OCI-LY7 (cell line): ENCODE measurements around the gene ZNF141. TPM values are rescaled to one million over a fixed set of nuclear protein-coding genes. Genes with fewer than 3 reads are reported as not detected.

ENCODE experiments used
- BruUV-seq: library from RNA; stranded (reverse); fragments of 400-500 nt; replicated peaks from 2 replicates; lab custom pipeline; 2021; lab: Mats Ljungman, UMichigan
- CTCF ChIA-PET: fragments of 300-600 bp; sonication (Branson Sonifier 250); formaldehyde crosslinking; loops from one replicate; lab custom pipeline; 2022; ENCODE audit warnings: antibody characterized with exemption; ENCODE audit not compliant: unreplicated experiment; lab: Charles Lee
- POLR2A ChIA-PET: fragments of 300-600 bp; sonication (Branson Sonifier 250); formaldehyde crosslinking; loops from one replicate; lab custom pipeline; 2022; ENCODE audit warnings: antibody characterized with exemption; lab: Charles Lee
- DNase-seq: peaks from one replicate; pipeline ENCODE4 v3.0.0-alpha.2; 2015; ENCODE audit warnings: low spot score
- H2AFZ ChIP-seq: fragments of 200-600 bp; sonication (generic), shearing (Covaris generic); 2 replicates; pipeline ENCODE4 v1.6.1; 2014; ENCODE audit warnings: mild to moderate bottlenecking, antibody characterized with exemption, low read length, moderate library complexity
- H3K27ac ChIP-seq: fragments of 200-600 bp; sonication (generic); 2 replicates; pipeline ENCODE4 v1.5.1; 2014; ENCODE audit warnings: mixed run types, low read depth, mild to moderate bottlenecking, moderate library complexity, low read length, inconsistent platforms; ENCODE audit not compliant: poor library complexity, severe bottlenecking
- H3K36me3 ChIP-seq: fragments of 200-600 bp; sonication (generic); 2 replicates; pipeline ENCODE4 v1.6.1; 2014; ENCODE audit warnings: mild to moderate bottlenecking, antibody characterized with exemption, low read length, moderate library complexity, mixed read lengths; ENCODE audit not compliant: insufficient read depth
- H3K4me1 ChIP-seq: fragments of 200-600 bp; sonication (generic); 2 replicates; pipeline ENCODE4 v1.5.1; 2014; ENCODE audit warnings: mild to moderate bottlenecking, low read length; ENCODE audit not compliant: insufficient read depth, poor library complexity, severe bottlenecking
- H3K4me2 ChIP-seq: fragments of 200-600 bp; sonication (generic); 2 replicates; pipeline ENCODE4 v1.6.1; 2014; ENCODE audit warnings: mild to moderate bottlenecking, low read length
- H3K4me3 ChIP-seq: fragments of 200-600 bp; sonication (generic); 2 replicates; pipeline ENCODE4 v1.5.1; 2014; ENCODE audit warnings: mild to moderate bottlenecking, low read depth, low read length; ENCODE audit not compliant: poor library complexity, severe bottlenecking
- H3K79me2 ChIP-seq: fragments of 200-600 bp; sonication (generic); 2 replicates; pipeline ENCODE4 v1.6.1; 2016; ENCODE audit warnings: low read depth, mild to moderate bottlenecking, low read length, moderate library complexity, mixed read lengths; ENCODE audit not compliant: insufficient read depth
- H3K9me2 ChIP-seq: fragments of 200-600 bp; sonication (generic); 2 replicates; pipeline ENCODE4 v1.6.1; 2016; ENCODE audit warnings: mild to moderate bottlenecking, low read length, mixed read lengths; ENCODE audit not compliant: insufficient read depth
- H3K9me3 ChIP-seq: fragments of 200-600 bp; sonication (generic); 2 replicates; pipeline ENCODE4 v1.6.1; 2014; ENCODE audit warnings: mild to moderate bottlenecking, mixed run types, low read length, mixed read lengths
- H4K20me1 ChIP-seq: fragments of 200-600 bp; sonication (generic); 2 replicates; pipeline ENCODE4 v1.6.1; 2014; ENCODE audit warnings: mild to moderate bottlenecking, antibody characterized with exemption, low read length, moderate library complexity, mixed read lengths; ENCODE audit not compliant: insufficient read depth
- EZH2phosphoT487 ChIP-seq: fragments of 200-600 bp; sonication (generic); IDR thresholded peaks from 2 replicates; pipeline ENCODE4 v1.6.1; 2018; ENCODE audit warnings: low read depth, borderline replicate concordance, mild to moderate bottlenecking, mixed run types, antibody characterized with exemption, low read length, moderate library complexity, mixed read lengths
- intact Hi-C: fragments of 100-400 bp; cut with micrococcal nuclease; formaldehyde crosslinking; loops from one replicate; pipeline ENCODE4 v1.10.0; 2022; ENCODE audit not compliant: unreplicated experiment
- total RNA-seq, 2 experiments: library from RNA; depleted of rRNA in 1 of 2; stranded (reverse); fragments of >200 nt in 1 of 2; shearing (Covaris generic) in 1 of 2; gene quantifications; 2 replicates each; pipeline ENCODE4 v1.2.3, GENCODE V29; 2014 to 2022
- TF ChIP-seq, protein P1 (sequence below): fragments of 200-600 bp; sonication (generic); conservative IDR thresholded peaks from 2 replicates; pipeline ENCODE4 v1.5.1; 2014; ENCODE audit warnings: mild to moderate bottlenecking, antibody characterized with exemption, low read length, moderate library complexity, mixed read lengths

Gene ZNF141
- total RNA-seq, 2 experiments from 2014 or later: 19.8 to 27.9 TPM

DNA sequence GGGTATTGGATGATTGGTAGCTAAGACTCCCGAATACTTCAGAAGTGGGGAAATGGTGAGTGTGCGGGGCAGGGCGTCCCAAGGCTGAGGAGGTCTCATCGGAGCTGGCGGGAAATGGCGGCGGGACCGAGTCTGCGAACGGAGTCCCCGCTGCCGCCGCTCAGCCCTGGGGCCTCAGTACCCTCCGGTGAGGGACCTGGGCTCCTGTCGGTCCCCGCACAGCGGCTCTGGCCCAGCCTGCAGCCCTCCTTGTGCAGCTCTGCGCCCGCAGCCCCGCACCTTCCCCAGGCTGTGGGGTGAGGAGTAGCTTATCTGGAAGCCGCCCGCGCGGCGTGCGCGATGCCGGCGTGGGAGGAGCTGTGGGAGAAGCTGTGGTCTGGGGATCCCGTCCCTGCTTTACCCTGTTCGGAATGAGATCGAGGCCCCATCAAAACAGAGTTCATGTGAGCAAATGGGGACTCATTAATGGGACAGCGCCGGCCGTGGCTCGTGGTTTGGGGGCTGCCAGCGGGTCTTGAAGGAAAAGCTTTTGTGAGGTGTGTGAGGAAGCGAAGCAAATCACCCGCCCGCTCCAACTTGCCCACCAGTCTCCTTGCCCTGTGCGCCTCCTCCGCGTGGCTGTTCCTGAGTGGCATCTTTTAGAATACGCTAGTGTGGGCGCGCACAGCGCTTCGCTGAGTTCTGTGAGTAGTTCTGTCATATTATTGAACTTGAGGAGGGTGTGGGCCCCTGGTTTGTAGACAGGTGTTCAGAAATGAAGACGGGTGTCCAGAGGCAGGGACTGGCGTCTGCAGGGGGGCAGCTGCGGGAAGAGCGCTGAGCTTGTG, 531 bp downstream of the ZNF141 start:
- DNase-seq: no peak
- Histone ChIP-seq H2AFZ (peak overlapping the region; percentile 85; the same call in 1 of the 2 replicates), H4K20me1 (no peaks in the 10 kb centered on the region), H3K79me2 (peaks cover 47% of the 10 kb centered on the region; the same call in 1 of the 2 replicates), H3K27ac (no peak overlapping the region), H3K4me1 (peaks cover 4% of the 10 kb centered on the region), H3K4me3 (peak overlapping the region; percentile 89), H3K9me3 (peaks cover 25% of the 10 kb centered on the region; the same call in 1 of the 2 replicates), H3K36me3 (peaks cover 46% of the 10 kb centered on the region), H3K4me2 (peak overlapping the region; percentile 69), H3K9me2 (no peaks in the 10 kb centered on the region)
- no TSS peak for BruUV-seq
- POLR2A ChIA-PET: no interaction called here
- CTCF ChIA-PET: no interaction called here
- TF ChIP-seq, protein P1, sequence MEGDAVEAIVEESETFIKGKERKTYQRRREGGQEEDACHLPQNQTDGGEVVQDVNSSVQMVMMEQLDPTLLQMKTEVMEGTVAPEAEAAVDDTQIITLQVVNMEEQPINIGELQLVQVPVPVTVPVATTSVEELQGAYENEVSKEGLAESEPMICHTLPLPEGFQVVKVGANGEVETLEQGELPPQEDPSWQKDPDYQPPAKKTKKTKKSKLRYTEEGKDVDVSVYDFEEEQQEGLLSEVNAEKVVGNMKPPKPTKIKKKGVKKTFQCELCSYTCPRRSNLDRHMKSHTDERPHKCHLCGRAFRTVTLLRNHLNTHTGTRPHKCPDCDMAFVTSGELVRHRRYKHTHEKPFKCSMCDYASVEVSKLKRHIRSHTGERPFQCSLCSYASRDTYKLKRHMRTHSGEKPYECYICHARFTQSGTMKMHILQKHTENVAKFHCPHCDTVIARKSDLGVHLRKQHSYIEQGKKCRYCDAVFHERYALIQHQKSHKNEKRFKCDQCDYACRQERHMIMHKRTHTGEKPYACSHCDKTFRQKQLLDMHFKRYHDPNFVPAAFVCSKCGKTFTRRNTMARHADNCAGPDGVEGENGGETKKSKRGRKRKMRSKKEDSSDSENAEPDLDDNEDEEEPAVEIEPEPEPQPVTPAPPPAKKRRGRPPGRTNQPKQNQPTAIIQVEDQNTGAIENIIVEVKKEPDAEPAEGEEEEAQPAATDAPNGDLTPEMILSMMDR: no peak
- no peak for TF ChIP-seq EZH2phosphoT487
- intact Hi-C loops: no loop called here

DNA sequence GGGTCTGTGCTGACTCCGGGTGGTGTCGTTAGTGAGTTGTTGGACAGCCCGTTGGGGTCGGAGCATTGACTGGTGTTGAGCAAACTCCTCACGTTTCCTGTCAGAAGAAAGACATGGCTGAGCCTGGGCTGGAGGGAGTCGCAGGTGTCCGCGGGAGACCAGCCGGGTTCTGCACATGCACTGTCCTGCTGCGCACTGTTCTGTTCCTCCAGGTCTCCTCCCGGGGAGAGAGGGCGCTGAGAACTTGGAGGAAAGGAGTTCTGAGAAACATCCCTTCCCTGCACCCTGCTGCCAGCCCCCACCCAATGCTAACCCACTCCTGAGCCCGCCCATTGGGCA, 1.1 kb downstream of the ZNF141 start:
- ChIA-PET POLR2A (no interaction called here), CTCF (no interaction called here)
- Histone ChIP-seq H2AFZ (no peak overlapping the region), H3K79me2 (peaks cover 47% of the 10 kb centered on the region; the same call in 1 of the 2 replicates), H3K4me3 (peak overlapping the region; percentile 89), H3K9me2 (no peaks in the 10 kb centered on the region), H4K20me1 (no peaks in the 10 kb centered on the region), H3K9me3 (peaks cover 27% of the 10 kb centered on the region; the same call in 1 of the 2 replicates), H3K27ac (no peak overlapping the region), H3K4me1 (peaks cover 4% of the 10 kb centered on the region), H3K4me2 (peak overlapping the region; percentile 69), H3K36me3 (peaks cover 50% of the 10 kb centered on the region)
- intact Hi-C loops: no loop called here
- TF ChIP-seq, protein P1: no peak
- TF ChIP-seq EZH2phosphoT487: no peak
- no TSS peak for BruUV-seq
- DNase-seq: no peak

DNA sequence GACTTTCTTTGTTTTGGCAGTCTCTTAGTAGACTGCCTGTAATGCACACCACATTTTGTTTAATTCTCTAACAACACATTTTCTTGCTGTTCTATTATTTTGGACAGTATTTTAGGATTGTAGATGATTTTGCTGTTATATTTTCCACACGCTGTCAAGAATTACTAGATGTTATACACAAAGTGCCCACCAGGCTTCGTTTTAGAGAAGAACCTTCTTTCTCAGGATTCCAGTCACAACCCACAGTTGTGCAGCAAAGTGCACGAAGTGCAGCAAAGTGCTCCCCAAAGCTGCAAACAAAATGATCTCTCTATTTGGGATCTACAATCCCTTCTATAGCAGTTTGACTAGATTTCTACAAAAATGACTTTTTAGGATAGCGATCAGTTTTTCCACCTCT, 2.4 kb downstream of the ZNF141 start:
- peaks cover 4% of the 10 kb centered on the region for H3K4me1 ChIP-seq
- TF ChIP-seq EZH2phosphoT487: no peak
- TF ChIP-seq, protein P1: peak; percentile 45
- H3K4me2 ChIP-seq: no peak overlapping the region
- H3K79me2 ChIP-seq: peaks cover 47% of the 10 kb centered on the region; the same call in 1 of the 2 replicates
- ChIA-PET POLR2A (interaction anchor here (0.7 kb wide), 1 partner anchor 354 kb away, joined by 3 read pairs; no protein-coding TSS in a partner anchor), CTCF (no interaction called here)
- DNase-seq: peak; percentile 15
- no peak overlapping the region for H2AFZ ChIP-seq
- no TSS peak for BruUV-seq
- peaks cover 63% of the 10 kb centered on the region for H3K36me3 ChIP-seq
- H4K20me1 ChIP-seq: no peaks in the 10 kb centered on the region
- intact Hi-C loops: no loop called here
- peaks cover 32% of the 10 kb centered on the region; the same call in 1 of the 2 replicates for H3K9me3 ChIP-seq
- H3K27ac ChIP-seq: no peak overlapping the region
- no peaks in the 10 kb centered on the region for H3K9me2 ChIP-seq
- H3K4me3 ChIP-seq: no peak overlapping the region
